ENCODE measurements around the gene CAPN12. TPM values are rescaled to one million over a fixed set of nuclear protein-coding genes. Genes with fewer than 3 reads are reported as not detected.
A peak's percentile ranks its signal among the peaks of the same experiment; 100 is the strongest.

CAPN12 gene
- total RNA-seq, 1 experiment from 2014 or later = 8.8 TPM

- ATAC-seq (no peak), DNase-seq (ENCODE audit: low read depth, low spot score) (no peak)
- H3K4me2 ChIP-seq (ENCODE audit: low read length) = peak overlapping the region; percentile 62
- intact Hi-C loops (cut with micrococcal nuclease) = loop anchor here (5.0 kb wide), 2 partner anchors 98 to 198 kb away; partner anchors contain the start of genes ECH1, MRPS12 and SARS2
- RAD21 ChIA-PET (ENCODE audit: low non-redundant PET in 1 of 2, low total read pairs in 2 of 2, uncharacterized antibody in 2 of 2, unreplicated experiment in 2 of 2) = interaction anchor here in 1 of 2 experiments (0.6 kb wide), 1 partner anchor 152 kb away, joined by 3 read pairs; no protein-coding TSS in a partner anchor
- no peaks in the 10 kb centered on the region for H3K27me3 ChIP-seq (ENCODE audit: insufficient read depth, low read length)
- H3K9ac ChIP-seq (ENCODE audit: low read length) = peak overlapping the region; percentile 39
- POLR2A ChIA-PET = interaction anchor here (0.6 to 1.4 kb wide), 2 partner anchors 68 to 88 kb away, joined by 4 read pairs; no protein-coding TSS in a partner anchor
- H4K20me1 ChIP-seq (ENCODE audit: insufficient read depth) = 0 out of 2 replicates have a peak, but pooled peaks cover 3% of the 10 kb centered on the region
- H3K4me1 ChIP-seq (ENCODE audit: control insufficient read depth in 1 of 2, insufficient read depth in 2 of 2, low read length in 2 of 2) = peaks cover 13 to 59% of the 10 kb centered on the region in 2 experiments; a peak in 3 of 4 replicates
- CTCF ChIA-PET = interaction anchor here (1.8 kb wide), 1 partner anchor 196 kb away, joined by 6 read pairs; the partner anchor contains the start of genes MRPS12 and SARS2
- no peaks in the 10 kb centered on the region for H3K9me3 ChIP-seq (ENCODE audit: control insufficient read depth in 1 of 2, insufficient read depth in 1 of 2, low read depth in 1 of 2, low read length in 2 of 2)
- H2AFZ ChIP-seq (ENCODE audit: low read depth, low read length, poor library complexity, severe bottlenecking) = no peak overlapping the region
- peaks cover 11 to 13% of the 10 kb centered on the region in 2 experiments; a peak in 3 of 4 replicates for H3K36me3 ChIP-seq (ENCODE audit: control insufficient read depth in 1 of 2, insufficient read depth in 2 of 2, low read length in 2 of 2)
- peak overlapping the region; percentile 25 to 26; a peak in 2 of 4 replicates for H3K4me3 ChIP-seq (replicated peaks in 1 of 2; ENCODE audit: low read depth in 1 of 2, low read length in 2 of 2)
- no TSS peak for BruUV-seq (replicated peaks)
- peak overlapping the region; percentile 67 for H3K27ac ChIP-seq (ENCODE audit: low read depth, low read length)
- H3K9me2 ChIP-seq (ENCODE audit: insufficient read depth) = no peaks in the 10 kb centered on the region
- no peaks in the 10 kb centered on the region for H3K79me2 ChIP-seq (ENCODE audit: insufficient read depth, low read length)
- TF ChIP-seq SP1 (IDR thresholded peaks at IDR 0.05; ENCODE audit: low read depth) (no peak), CTCF (IDR thresholded peaks at IDR 0.05 in 2 of 3, conservative IDR thresholded peaks at IDR 0.05 in 1 of 3; ENCODE audit: borderline replicate concordance in 1 of 3, insufficient read depth in 1 of 3, low read depth in 2 of 3, low read length in 2 of 3) (no peak), CBX3 (IDR thresholded peaks at IDR 0.05; ENCODE audit: low read depth) (no peak), YY1 (IDR thresholded peaks at IDR 0.05; ENCODE audit: extremely low read depth, insufficient replicate concordance, low read depth, low read length) (no peak), TCF7L2 (IDR thresholded peaks at IDR 0.05; ENCODE audit: borderline replicate concordance, extremely low read depth, insufficient read depth, insufficient read length) (no peak), POLR2AphosphoS5 (IDR thresholded peaks at IDR 0.05; ENCODE audit: low read depth, low read length) (no peak), SRF (IDR thresholded peaks at IDR 0.05; ENCODE audit: low read depth) (no peak), FOSL1 (IDR thresholded peaks at IDR 0.05; ENCODE audit: low read depth) (no peak), ELF1 (IDR thresholded peaks at IDR 0.05; ENCODE audit: borderline replicate concordance, low read depth) (no peak), RAD21 (IDR thresholded peaks at IDR 0.05; ENCODE audit: low read depth) (no peak), EGR1 (IDR thresholded peaks at IDR 0.05; ENCODE audit: low read depth) (no peak), REST (IDR thresholded peaks at IDR 0.05; ENCODE audit: low read depth) (no peak), EZH2phosphoT487 (IDR thresholded peaks at IDR 0.05; ENCODE audit: borderline replicate concordance) (no peak), ZBTB33 (IDR thresholded peaks at IDR 0.05; ENCODE audit: extremely low read depth, insufficient replicate concordance, low read length) (no peak), ZFX (IDR thresholded peaks at IDR 0.05) (no peak), ATF3 (IDR thresholded peaks at IDR 0.05) (no peak), SIN3A (IDR thresholded peaks at IDR 0.05; ENCODE audit: low read depth) (no peak)
These were observed 9.6 kb downstream of the CAPN12 start for GRCh38 chr19:38734426-38735256.
